H1 (cell line): ENCODE data around the gene DMWD. TPM values are rescaled to one million over a fixed set of nuclear protein-coding genes. Genes with fewer than 3 reads are reported as not detected.

Experiments used
- BACH1 ChIP-seq: IDR thresholded peaks from 2 replicates; pipeline ENCODE4 v1.6.1; 2012; ENCODE audit warnings: low read length, improper control_type of control experiment
- EZH2 ChIP-seq: fragments of 200-600 bp; sonication (generic); IDR thresholded peaks from 2 replicates; pipeline ENCODE4 v1.7.1; 2012; ENCODE audit warnings: low read depth, mild to moderate bottlenecking, moderate library complexity, low read length, inconsistent platforms; ENCODE audit not compliant: severe bottlenecking
- KDM1A ChIP-seq: fragments of 200-600, 300-600 bp; sonication (generic); IDR thresholded peaks from 2 replicates; pipeline ENCODE4 v1.7.1; 2016; ENCODE audit warnings: mild to moderate bottlenecking, low read length, borderline replicate concordance
- SIRT6 ChIP-seq: IDR thresholded peaks from one replicate; pipeline ENCODE4 v1.7.1; 2012; ENCODE audit warnings: low read length, inconsistent platforms
- polyA plus RNA-seq, 7 experiments: library from polyadenylated mRNA; depleted of rRNA in 3 of 7; stranded (reverse) in 5 of 7; unstranded in 2 of 7; fragments of >200 nt in 5 of 7; fragments of 200-250 nt in 2 of 7; gene quantifications; 1 replicate in 5 of 7; 2 replicates in 1 of 7; 4 replicates in 1 of 7; pipeline versions ENCODE4 v1.2.1 to v1.2.3, GENCODE V29; 2011 to 2013; ENCODE audit warnings: missing spikeins in 2 of 7, mixed read lengths in 2 of 7
- total RNA-seq: library from RNA; stranded (reverse); fragmentation: NEBNext Ultra II Directional; extraction: Animal tissue kit (Norgen Biotek cat#: 25700); gene quantifications from 2 replicates; pipeline ENCODE4 v1.2.1, GENCODE V29; 2021

Gene DMWD
- total and polyA plus RNA-seq, 2 of the 8 experiments (the other 6 are each of a cell fraction or from before 2014, with no cell fraction given), result 13.6 to 41.0 TPM

GRCh38 chr19:45812297-45812696 is 19.7 kb upstream of the DMWD start (continued):
- TF ChIP-seq SIRT6 (no peak), BACH1 (no peak), KDM1A (no peak), EZH2 (no peak)
